ENCODE results near the gene IGDCC3.

IGDCC3 gene

DNA sequence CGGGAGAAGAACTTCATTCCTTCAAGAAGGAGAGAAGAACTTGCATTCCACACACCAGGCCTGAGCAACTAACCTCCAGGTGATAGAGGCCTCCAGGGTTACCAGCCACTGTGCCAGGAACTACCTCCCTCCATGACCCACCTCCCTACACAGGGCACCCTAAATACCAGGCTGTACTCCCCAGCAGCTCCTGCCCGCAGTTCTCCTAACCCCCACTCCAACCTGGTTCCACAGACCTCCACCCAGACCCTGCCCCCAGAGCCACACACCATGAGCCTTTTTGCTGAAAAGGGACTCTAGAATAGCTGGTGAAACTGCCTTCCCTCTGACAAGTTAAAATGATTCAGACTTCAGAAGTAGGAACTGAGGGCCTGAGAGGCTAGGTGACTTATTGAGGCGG, 8.2 kb downstream of the IGDCC3 start:
- DNase-seq (ENCODE audit: extremely low read depth, low read depth): no peak
- TF ChIP-seq, protein P1, sequence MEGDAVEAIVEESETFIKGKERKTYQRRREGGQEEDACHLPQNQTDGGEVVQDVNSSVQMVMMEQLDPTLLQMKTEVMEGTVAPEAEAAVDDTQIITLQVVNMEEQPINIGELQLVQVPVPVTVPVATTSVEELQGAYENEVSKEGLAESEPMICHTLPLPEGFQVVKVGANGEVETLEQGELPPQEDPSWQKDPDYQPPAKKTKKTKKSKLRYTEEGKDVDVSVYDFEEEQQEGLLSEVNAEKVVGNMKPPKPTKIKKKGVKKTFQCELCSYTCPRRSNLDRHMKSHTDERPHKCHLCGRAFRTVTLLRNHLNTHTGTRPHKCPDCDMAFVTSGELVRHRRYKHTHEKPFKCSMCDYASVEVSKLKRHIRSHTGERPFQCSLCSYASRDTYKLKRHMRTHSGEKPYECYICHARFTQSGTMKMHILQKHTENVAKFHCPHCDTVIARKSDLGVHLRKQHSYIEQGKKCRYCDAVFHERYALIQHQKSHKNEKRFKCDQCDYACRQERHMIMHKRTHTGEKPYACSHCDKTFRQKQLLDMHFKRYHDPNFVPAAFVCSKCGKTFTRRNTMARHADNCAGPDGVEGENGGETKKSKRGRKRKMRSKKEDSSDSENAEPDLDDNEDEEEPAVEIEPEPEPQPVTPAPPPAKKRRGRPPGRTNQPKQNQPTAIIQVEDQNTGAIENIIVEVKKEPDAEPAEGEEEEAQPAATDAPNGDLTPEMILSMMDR (IDR thresholded peaks at IDR 0.05; ENCODE audit: low read depth, low read length): no peak

DNA sequence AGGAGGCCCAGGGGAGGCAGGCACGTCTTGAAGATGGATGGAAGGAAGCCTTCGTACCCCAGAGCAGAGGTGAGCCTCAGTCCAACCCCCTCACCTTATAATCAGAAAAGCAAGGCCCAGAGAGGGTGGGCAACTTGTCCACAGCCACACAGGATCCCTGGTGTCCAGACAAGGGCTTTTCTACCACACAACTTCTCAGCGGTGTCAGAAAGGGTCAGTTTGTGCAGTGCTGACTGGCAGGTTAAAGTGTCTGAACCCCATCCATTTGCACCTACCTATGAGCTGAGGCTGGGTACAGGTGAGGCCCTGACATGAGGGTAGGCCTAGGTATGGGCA, 8.6 kb downstream of the IGDCC3 start:
- DNase-seq (ENCODE audit: extremely low read depth, low read depth): no peak

DNA sequence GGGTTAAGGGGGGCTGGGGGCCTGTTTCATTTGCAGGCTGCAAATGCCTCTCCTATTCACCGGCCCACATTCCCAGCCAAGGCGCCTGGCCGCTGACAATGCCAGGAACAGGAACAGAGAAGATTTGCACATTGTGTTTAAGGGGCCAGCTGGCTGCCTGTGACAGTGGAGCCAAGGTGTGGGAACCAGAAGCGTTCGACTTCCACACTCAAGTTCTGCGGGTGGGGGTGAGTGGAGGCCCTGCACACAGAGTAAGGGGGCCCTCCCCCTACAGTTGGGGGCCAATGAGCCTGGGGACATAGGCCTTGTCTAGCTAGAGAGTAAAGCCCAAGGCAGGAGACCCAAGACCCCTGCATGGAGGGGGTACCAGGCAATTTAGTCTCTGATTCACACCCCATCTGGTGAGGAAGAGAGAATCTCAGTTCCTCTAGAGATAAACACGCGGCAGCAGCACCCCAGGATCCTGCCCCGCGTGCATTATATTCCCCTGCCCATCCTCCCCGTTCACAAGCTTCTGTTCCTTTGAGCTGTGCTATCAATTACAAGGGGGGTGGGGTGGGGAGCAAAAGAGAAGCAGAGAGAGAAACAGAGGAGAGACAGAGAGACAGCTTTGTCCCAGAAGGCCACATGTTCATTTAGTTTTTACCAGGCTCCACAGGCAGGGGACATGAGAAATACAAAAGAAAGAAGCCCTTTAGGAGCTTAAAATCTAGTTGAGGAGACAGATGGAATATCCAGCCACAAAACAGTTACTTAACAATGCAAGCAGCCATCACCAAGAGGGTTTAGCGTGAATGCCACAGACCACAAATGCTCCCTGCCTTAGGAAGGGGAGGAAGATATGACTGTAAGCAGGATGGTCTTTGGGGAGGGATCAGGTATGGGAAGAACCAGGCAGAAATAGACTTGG, 9.2 kb downstream of the IGDCC3 start:
- DNase-seq (ENCODE audit: extremely low read depth, low read depth): no peak
- TF ChIP-seq, protein P1 (IDR thresholded peaks at IDR 0.05; ENCODE audit: low read depth, low read length): no peak

More for the DNA sequence above, 8.6 kb downstream of the IGDCC3 start:
- TF ChIP-seq, protein P1 (IDR thresholded peaks at IDR 0.05; ENCODE audit: low read depth, low read length): no peak

DNA sequence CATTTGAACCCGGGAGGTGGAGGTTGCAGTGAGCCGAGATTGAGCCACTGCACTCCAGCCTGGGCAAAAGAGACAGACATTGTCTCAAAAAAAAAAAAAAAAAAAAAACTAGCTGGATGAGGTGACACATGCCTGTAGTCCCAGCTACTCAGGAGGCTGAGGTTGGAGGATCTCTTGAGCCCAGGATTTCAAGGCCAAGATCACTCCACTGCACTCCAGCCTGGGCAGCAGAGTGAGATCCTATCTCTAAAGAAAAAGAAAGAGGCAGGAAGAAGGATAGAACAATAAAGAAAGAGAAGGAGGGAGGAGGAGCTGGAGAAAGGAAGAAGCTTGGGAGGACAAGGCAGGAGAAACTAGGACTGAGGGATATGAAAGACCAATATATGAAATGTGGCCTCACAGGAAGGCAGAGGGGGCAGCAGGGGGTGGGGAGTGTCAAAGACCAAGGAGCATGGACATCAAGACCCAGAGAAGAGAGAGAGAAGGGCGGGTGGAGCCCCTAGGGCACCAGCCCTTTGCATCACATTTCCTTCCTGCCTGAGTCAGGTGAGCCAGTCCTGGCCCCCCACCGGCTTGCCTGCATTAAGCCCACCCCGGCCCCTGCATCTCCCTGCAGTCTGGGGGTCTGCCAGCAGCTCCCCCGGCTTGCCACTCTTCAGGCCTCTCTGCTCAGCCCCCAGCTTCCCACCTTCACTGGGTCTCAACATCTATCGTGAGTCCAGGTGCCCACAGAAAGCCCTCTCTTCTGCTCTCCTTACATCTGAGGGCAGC, 11.5 kb downstream of the IGDCC3 start:
- no peak for DNase-seq (ENCODE audit: extremely low read depth, low read depth)
- TF ChIP-seq, protein P1 (IDR thresholded peaks at IDR 0.05; ENCODE audit: low read depth, low read length): no peak

DNA sequence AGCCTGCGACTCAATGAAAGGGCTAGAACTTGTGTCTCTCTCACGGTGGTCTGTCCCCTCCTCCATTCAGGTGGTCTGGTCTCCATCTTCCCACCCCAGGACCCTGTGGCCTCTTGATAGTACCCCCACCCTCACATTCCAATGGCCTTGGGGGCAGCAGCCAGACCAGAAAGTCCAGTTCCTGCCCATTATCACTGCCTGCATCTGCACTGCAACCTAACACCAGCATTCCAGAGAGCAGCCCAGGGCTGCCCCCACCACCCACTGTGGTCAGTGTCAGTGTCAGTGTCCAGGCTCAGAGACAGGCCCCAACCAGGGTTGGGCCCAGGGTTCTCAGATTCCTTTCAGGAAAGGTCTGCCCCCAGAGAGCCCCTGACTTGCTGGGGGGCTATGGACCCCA, 12.6 kb downstream of the IGDCC3 start:
- TF ChIP-seq, protein P1 (IDR thresholded peaks at IDR 0.05; ENCODE audit: low read depth, low read length): no peak

DNA sequence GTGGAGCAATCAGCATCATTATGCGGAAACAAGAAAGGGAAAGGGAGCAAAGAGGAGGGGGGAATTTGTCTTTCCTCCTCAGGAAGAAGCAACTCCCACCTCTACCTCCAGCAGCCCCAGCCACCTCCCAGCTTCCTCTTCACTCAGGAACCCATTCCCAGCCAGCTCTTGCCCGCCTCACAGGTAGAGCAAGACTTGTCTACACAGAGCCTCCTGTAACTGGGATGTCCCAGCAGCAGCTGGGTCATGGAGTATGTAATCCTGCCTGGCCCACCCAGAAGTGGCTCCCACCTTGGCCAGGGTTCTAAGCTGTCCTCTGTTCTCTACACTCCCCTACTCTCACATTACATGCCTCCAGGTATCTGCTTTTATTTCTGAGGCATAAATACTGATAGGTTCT, 14.0 kb downstream of the IGDCC3 start:
- TF ChIP-seq, protein P1 (IDR thresholded peaks at IDR 0.05; ENCODE audit: low read depth, low read length): no peak
- no peak for DNase-seq (ENCODE audit: extremely low read depth, low read depth)

More for the DNA sequence above, 12.6 kb downstream of the IGDCC3 start:
- no peak for DNase-seq (ENCODE audit: extremely low read depth, low read depth)

DNA sequence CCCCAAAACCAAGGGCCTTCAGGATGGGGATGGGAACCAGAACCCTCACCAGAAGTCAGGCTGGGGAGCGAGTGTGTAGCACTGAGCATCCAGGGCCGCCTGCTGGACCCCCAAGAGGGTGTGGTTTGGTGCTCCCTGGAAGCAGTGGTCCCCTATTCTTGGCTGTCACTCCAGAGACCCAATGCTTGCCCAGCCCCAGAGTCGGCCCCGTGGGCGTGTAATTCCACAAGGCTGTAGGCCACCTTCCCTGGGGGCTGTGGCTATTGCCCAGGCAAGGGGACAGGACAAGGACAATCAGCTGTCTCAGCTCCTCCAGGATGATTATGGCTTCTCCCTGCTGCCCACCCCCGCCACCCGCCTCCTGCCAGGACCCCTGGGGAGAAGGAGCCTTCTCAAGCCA, 14.5 kb downstream of the IGDCC3 start:
- no peak for DNase-seq (ENCODE audit: extremely low read depth, low read depth)
- TF ChIP-seq, protein P1 (IDR thresholded peaks at IDR 0.05; ENCODE audit: low read depth, low read length): no peak

Data from AG09319 (cell line).